Hematopoietic multipotent progenitor cell treated with erythropoietin and hydrocortisone succinate and interleukin-3 and kit ligand, for 6 days (in vitro differentiated cells): ENCODE results near the gene RAB37.

Experiments
- DNase-seq: peaks from one replicate; pipeline ENCODE4 v3.0.0-alpha.2; 2015

Gene RAB37

GRCh38 chr17:74746376-74746775 is 9.3 kb downstream of the RAB37 start:
- no peak for DNase-seq

GRCh38 chr17:74746922-74747321 is 9.9 kb downstream of the RAB37 start:
- DNase-seq: peak; percentile 86

DNA sequence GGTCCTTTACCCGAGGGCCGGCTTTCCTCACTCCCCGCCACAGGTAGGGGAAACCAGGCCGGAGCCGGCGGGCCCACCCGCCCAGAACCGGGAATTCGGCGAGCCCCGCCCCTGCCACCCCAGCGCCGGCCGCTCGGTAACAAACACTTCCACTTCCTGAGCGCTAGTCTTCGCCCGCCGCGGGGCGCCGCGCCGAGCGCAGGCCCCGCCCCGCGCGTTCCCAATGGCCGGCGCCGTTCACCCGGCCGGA is 11.1 kb downstream of the RAB37 start:
- no peak for DNase-seq

- DNase-seq: peak; percentile 96
Observed at GRCh38 chr17:74748529-74749278, 11.6 kb downstream of the RAB37 start, which contains the start of gene NHERF1. TSS of gene NHERF1 (plus strand) at chr17:74748628. CDS start at chr17:74748847, 219 bp downstream.

GRCh38 chr17:74749279-74750038 is 12.4 kb downstream of the RAB37 start:
- peak; percentile 47 for DNase-seq

DNA sequence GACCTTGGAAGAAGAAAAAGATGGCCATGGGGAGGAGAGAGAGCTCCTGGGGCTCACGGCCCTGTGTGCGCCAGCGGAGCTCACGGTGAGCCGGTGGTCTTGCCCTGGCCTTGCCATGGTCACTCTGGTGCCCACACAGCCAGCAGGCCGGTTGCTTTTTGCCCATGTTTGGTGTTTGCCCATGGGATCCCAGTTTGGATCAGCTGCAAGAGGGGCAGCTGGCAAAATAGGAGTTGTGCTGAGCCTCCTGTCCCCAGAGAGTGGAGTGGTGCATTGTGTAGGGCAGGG is 12.9 kb downstream of the RAB37 start:
- no peak for DNase-seq

- peak; percentile 48 for DNase-seq
Observed at GRCh38 chr17:74750327-74751069, 13.4 kb downstream of the RAB37 start.

DNA sequence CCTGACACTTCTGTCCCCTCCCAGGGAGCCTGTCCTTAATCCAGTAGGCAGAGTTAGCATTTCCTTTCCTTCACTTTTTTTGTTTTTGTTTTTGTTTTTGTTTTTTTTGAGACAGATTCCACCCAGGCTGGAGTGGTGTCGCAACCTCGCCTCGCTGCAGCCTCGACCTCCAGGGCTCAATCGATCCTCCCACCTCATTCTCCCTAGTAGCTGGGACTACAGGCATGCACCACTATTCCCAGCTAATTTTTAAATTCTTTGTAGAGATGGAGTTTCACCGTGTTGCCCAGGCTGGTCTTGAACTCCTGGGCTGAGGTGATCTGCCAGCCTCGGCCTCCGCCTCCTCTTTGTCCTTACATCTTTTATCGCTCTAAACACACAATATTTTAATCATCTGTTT is 15.4 kb downstream of the RAB37 start:
- no peak for DNase-seq

DNA sequence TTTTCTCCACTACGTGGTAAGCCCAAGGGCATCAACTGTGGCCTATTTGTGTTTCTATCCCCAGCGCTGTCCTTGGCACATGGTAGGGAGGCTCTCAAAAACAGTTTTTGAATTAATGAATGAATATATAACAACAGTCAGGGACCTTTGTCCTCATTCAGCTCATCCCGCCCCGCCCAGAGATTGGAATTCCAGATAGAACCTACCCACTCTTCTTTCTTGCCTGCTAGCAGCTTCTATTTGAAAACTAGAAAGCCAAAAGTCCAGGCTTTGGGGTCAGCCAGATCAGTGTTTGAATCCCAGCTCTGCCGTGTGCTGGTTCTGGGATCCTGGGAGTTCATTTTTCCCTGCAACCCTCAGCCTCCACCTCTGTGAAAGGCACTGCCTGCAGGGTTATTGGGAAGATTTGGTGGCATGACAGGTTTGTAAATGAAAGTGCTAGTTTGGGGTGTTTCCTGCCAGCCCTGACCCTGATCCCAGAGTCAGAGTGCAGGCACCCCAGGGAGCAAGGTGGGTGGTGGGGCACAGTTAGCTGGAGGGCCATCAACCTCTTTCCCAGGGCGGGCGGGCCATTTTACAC is 15.9 kb downstream of the RAB37 start:
- DNase-seq: no peak

- DNase-seq: peak; percentile 80
Observed at GRCh38 chr17:74754832-74755231, 17.8 kb downstream of the RAB37 start.

DNA sequence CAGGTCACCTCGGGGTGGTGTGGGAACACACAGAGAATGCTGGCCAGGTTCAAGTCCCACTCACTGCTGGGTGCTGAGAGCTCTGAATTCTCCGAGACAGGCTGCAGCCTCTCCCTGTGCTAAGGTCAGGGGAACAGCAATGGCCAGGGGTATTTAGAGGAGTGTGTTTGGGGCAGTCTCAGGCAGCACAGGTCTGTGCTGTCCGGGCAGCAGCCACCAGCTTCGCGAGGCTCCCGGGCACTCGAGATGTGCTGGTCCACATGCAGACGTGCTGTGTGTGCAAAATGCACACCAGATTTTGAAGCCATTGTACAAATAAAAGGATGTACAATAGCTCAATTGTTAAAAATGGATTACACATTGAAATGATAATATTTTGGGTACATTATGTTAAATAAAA is 18.5 kb downstream of the RAB37 start:
- DNase-seq: no peak

DNA sequence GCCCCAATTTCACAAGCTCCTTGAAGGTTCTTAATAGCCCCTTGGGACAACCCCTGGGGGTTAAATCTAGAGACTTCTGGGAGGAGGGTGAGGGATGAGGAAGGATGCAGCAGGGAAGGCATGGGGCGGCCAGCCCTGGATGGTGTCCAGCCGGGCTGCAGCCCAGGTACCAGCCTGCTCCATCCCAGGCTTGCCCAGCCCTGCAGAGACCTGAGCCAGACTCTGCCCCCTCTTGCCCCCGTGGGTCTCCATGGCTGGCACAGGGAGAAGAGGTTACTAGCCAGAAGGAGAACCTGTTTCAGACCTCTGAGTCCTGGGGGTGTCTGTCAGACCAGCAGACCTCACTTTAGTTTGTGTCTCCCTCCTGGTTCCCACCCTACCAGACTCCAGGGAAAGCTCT is 19.8 kb downstream of the RAB37 start:
- DNase-seq: no peak

DNA sequence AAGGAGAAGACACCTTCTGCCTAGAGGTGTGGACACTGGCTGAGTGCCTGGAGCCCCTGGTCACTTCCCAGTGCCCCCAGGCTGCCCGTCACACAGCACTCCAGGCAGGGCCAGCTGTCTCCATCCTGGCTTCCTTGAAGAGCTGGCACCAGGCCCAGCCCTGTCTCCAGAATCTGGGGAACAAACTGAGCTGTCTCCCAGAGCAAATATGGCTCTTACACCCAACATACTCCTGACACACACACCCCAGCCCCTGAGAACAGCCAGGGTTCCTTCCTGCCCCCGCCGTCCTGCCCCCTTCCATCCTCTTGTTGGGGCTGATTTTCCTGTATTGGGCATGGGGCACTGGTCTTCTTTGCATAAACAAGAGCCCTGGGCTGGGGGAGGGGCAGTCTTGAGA is 20.4 kb downstream of the RAB37 start:
- DNase-seq: no peak

DNA sequence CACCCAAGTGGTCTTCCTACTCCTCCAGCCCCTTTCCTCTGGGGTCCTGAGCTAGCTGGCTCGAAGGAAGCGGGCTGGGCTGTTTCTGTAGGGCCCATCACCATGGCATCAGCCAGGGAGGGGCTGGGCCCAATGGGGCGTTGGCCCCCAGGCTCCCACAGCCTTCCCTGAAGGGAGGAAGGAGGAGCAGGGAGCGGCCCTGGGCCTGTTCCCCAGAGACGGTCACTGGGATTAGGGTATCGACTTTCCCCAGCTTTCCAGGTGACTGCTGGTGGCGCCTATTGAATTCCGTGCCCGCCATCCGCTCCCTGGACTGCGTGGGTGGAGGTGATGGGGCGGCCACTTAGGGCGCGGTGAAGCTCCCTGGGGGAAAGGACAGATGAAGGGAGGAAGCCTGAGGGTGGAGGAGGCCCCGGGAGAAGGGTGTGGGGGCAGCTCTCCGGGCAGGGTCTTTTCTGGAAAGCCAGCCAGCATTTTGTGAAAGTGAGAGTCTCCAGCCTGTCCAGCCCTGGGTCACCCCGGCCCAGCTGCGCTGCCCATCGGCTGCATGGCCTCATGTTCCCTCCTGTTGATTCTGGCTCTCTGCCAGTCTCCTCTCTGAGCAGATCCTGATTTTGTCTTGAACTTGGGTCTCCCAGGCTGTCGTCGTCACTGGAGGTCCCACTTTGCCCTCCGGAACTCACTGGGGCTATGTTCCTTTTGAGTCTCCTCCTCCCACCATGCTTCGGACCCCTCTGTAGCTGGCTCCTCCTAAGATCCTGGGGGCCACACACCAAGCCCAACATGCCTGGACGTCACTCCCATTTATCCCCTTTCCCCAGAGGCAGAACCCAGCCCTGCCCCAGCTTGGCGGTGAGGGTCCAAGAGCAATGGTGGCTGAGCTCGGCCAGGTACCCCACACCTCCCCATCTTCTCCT is 21.1 kb downstream of the RAB37 start:
- DNase-seq: no peak

GRCh38 chr17:74758848-74759168 is 21.8 kb downstream of the RAB37 start:
- DNase-seq: peak; percentile 78

- peak; percentile 85 for DNase-seq
Observed at GRCh38 chr17:74759243-74759801, 22.3 kb downstream of the RAB37 start.

- no peak for DNase-seq
Observed at GRCh38 chr17:74759941-74760340, 22.9 kb downstream of the RAB37 start.

GRCh38 chr17:74760404-74761105 is 23.5 kb downstream of the RAB37 start:
- DNase-seq: no peak

DNA sequence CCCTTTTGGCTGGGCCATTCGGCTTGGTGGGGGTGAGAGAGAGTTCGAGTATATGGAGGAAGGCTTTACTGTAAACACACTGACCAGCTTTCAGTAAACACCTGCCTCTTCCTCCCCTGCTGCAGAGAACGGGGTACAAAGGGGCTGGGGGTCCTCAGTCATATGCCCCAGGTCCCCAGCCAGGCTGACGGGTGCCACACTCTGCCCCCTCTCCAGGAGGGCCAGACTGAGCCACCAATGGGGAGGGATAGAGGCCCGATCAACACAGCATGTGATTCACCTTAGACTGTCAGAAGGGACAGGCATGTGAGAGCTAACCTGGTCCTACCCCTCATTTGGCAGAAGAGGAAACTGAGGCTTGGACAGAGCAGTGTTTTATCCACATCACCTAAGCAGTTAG is 24.4 kb downstream of the RAB37 start:
- DNase-seq: no peak

GRCh38 chr17:74761931-74762330 is 24.9 kb downstream of the RAB37 start:
- no peak for DNase-seq

GRCh38 chr17:74763565-74764387 is 26.7 kb downstream of the RAB37 start:
- DNase-seq: no peak
